K562 (cell line): Measurements from ENCODE around the gene ADARB2. TPM values are rescaled to one million over a fixed set of nuclear protein-coding genes. Genes with fewer than 3 reads are reported as not detected.

Experiments used
- ATAC-seq: fragments of 200-7000 bp; cut with Tn5 transposase; 3 replicates; pipeline ENCODE4 v1.9.1; 2020; ENCODE audit warnings: moderate library complexity
- BruUV-seq: library from RNA; stranded (reverse); fragments of 400-500 nt; replicated peaks from 2 replicates; lab custom pipeline; 2021; lab: Mats Ljungman, UMichigan
- CTCF ChIA-PET: fragments of 300-600 bp; formaldehyde crosslinking; extraction: SDS; loops from one replicate; lab custom pipeline; 2021; ENCODE audit warnings: low intra/inter-chr PET ratio; lab: Yijun Ruan, JAX
- POLR2A ChIA-PET: fragments of 300-600, 350-650 bp; sonication (Branson Sonifier 250); formaldehyde crosslinking; extraction: SDS; loops from one replicate; lab custom pipeline; 2021; ENCODE audit warnings: antibody characterized with exemption, inconsistent platforms; lab: Yijun Ruan, JAX
- DNase-seq, 4 experiments: peaks; one replicate each; pipeline versions ENCODE4 v3.0.0 to v3.0.0-alpha.2; 2011 to 2018; ENCODE audit warnings: low spot score in 3 of 4, mixed read lengths in 3 of 4; ENCODE audit errors: extremely low read depth in 1 of 4
- FAIRE-seq: peaks from 2 replicates; lab custom pipeline; 2011; peaks lifted over from hg19 to GRCh38; lab: Jason Lieb, UNC
- H2AFZ ChIP-seq: 2 replicates; pipeline ENCODE4 v1.6.0; 2011; ENCODE audit warnings: low read depth, low read length, control low read depth, inconsistent platforms
- H3K27ac ChIP-seq: fragments of 200-600 bp; 3 replicates; pipeline ENCODE4 v1.8.0; 2011; ENCODE audit warnings: low read depth, mild to moderate bottlenecking, control low read depth, inconsistent platforms, low read length, moderate library complexity, mixed read lengths; ENCODE audit errors: extremely low read depth
- H3K27me3 ChIP-seq, 2 experiments: fragments of 300-600 bp in 1 of 2; 2 replicates in 1 of 2; 3 replicates in 1 of 2; pipeline versions ENCODE4 v1.6.0 to v1.8.0; 2011; ENCODE audit warnings: inconsistent platforms in 2 of 2, low read length in 2 of 2, mild to moderate bottlenecking in 1 of 2, mixed read lengths in 1 of 2, moderate library complexity in 1 of 2; ENCODE audit not compliant: control insufficient read depth in 2 of 2, insufficient read depth in 2 of 2
- H3K36me3 ChIP-seq: fragments of 300-600 bp; 3 replicates; pipeline ENCODE4 v1.8.0; 2011; ENCODE audit warnings: mild to moderate bottlenecking, low read length, inconsistent platforms; ENCODE audit not compliant: control insufficient read depth, insufficient read depth
- H3K4me1 ChIP-seq, 2 experiments: fragments of 200-600 bp in 1 of 2; replicated peaks in 1 of 2; 2 replicates in 1 of 2; 3 replicates in 1 of 2; pipeline versions ENCODE4 v1.5.1 to v1.8.0; 2011; ENCODE audit warnings: inconsistent platforms in 2 of 2, low read length in 2 of 2, mild to moderate bottlenecking in 1 of 2, mixed read lengths in 1 of 2, moderate library complexity in 1 of 2; ENCODE audit not compliant: control insufficient read depth in 2 of 2, insufficient read depth in 2 of 2
- H3K4me2 ChIP-seq: 2 replicates; pipeline ENCODE4 v1.6.1; 2011; ENCODE audit warnings: low read length, control low read depth, inconsistent platforms, mixed read lengths; ENCODE audit not compliant: insufficient read depth
- H3K4me3 ChIP-seq: fragments of 200-600 bp; sonication (generic), shearing (Covaris generic); 2 replicates; pipeline ENCODE4 v1.5.1; 2016; ENCODE audit warnings: control low read depth, inconsistent platforms
- H3K79me2 ChIP-seq: fragments of 200-600 bp; 3 replicates; pipeline ENCODE4 v1.8.0; 2011; ENCODE audit warnings: low read length, inconsistent platforms; ENCODE audit not compliant: control insufficient read depth, insufficient read depth
- H3K9ac ChIP-seq, 2 experiments: 2 replicates each; pipeline versions ENCODE4 v1.6.0 to v1.6.1; 2011; ENCODE audit warnings: low read depth in 2 of 2, low read length in 2 of 2, control low read depth in 1 of 2, inconsistent platforms in 1 of 2, mild to moderate bottlenecking in 1 of 2, mixed read lengths in 1 of 2; ENCODE audit not compliant: insufficient read depth in 1 of 2
- H3K9me1 ChIP-seq: one replicate; pipeline ENCODE4 v1.6.0; 2011; ENCODE audit warnings: inconsistent platforms, mild to moderate bottlenecking, low read length, moderate library complexity; ENCODE audit not compliant: control insufficient read depth, insufficient read depth
- H3K9me3 ChIP-seq: replicated peaks from 2 replicates; pipeline ENCODE4 v1.5.1; 2011; ENCODE audit warnings: low read depth, low read length, inconsistent platforms; ENCODE audit not compliant: control insufficient read depth, insufficient read depth
- H4K20me1 ChIP-seq: replicated peaks from 2 replicates; pipeline ENCODE4 v1.6.1; 2011; ENCODE audit warnings: low read length, inconsistent platforms, mixed read lengths; ENCODE audit not compliant: control insufficient read depth, insufficient read depth
- CXXC5 ChIP-seq: fragments of 250-450 bp; sonication (Bioruptor Pico); IDR thresholded peaks from 2 replicates; pipeline ENCODE4 v1.8.0; 2022; ENCODE audit warnings: inconsistent platforms, mild to moderate bottlenecking, moderate library complexity
- ESRRA ChIP-seq: fragments of 450-650 bp; IDR thresholded peaks from 2 replicates; pipeline ENCODE4 v1.6.1; 2014; ENCODE audit warnings: low read depth, mild to moderate bottlenecking, moderate library complexity, borderline replicate concordance
- HEY1 ChIP-seq: fragments of 250-450 bp; sonication (Bioruptor Pico); IDR thresholded peaks from 2 replicates; pipeline ENCODE4 v1.5.0; 2020; ENCODE audit warnings: mild to moderate bottlenecking, moderate library complexity, borderline replicate concordance
- MTA3 ChIP-seq: fragments of 450-650 bp; formaldehyde crosslinking; IDR thresholded peaks from 2 replicates; pipeline ENCODE4 v1.6.1; 2017; ENCODE audit warnings: mild to moderate bottlenecking, borderline replicate concordance
- NCOA4 ChIP-seq: fragments of 450-650 bp; IDR thresholded peaks from 2 replicates; pipeline ENCODE4 v1.6.1; 2018; ENCODE audit warnings: mild to moderate bottlenecking; ENCODE audit not compliant: partially characterized antibody
- ZNF764 ChIP-seq: fragments of 250-450 bp; sonication (Bioruptor Pico); IDR thresholded peaks from 2 replicates; pipeline ENCODE4 v1.4.0; 2020; ENCODE audit warnings: low read depth, mild to moderate bottlenecking, moderate library complexity
- WGBS: fragments of 100-300 bp; shearing (Covaris generic); methylation state at CpG from one replicate; pipeline ENCODE4 v1.1.6; 2016; ENCODE audit warnings: low coverage, mixed read lengths; ENCODE audit not compliant: insufficient coverage; ENCODE audit errors: missing lambda C conversion rate; 5-methylcytosine and 5-hydroxymethylcytosine counted together
- in situ Hi-C: fragments of 300-500 bp; cut with MboI; formaldehyde crosslinking; loops from 4 replicates; pipeline ENCODE4 v1.15.0; 2018; ENCODE audit warnings: inconsistent platforms, mixed read lengths
- intact Hi-C: fragments of 100-400 bp; cut with micrococcal nuclease; formaldehyde crosslinking; loops from 2 replicates; pipeline ENCODE4 v1.14.2; 2022
- polyA plus RNA-seq, 8 experiments: library from polyadenylated mRNA; depleted of rRNA in 4 of 8; stranded (reverse) in 5 of 8; unstranded in 3 of 8; fragments of >200 nt; fragmentation: Nextera tagmentation in 2 of 8; fragmentation: Illumina TruSeq in 1 of 8; extraction: Ambion mirVana in 2 of 8; extraction: Trizol in 1 of 8; gene quantifications; 2 replicates each; pipeline versions ENCODE4 v1.2.1 to v1.2.3, GENCODE V29; 2011 to 2014; ENCODE audit warnings: inconsistent platforms in 1 of 8, missing spikeins in 1 of 8
- total RNA-seq, 7 experiments: library from RNA; depleted of rRNA in 6 of 7; stranded (reverse); fragments of >200 nt in 6 of 7; fragmentation: Illumina TruSeq in 2 of 7; extraction: Trizol in 2 of 7; gene quantifications; 2 replicates each; pipeline versions ENCODE4 v1.2.1 to v1.2.3, GENCODE V29; 2011 to 2021; ENCODE audit warnings: low replicate concordance in 1 of 7
- TF ChIP-seq, protein P1 (sequence below): fragments of 250-450 bp; sonication (Bioruptor Pico); IDR thresholded peaks from 2 replicates; pipeline ENCODE4 v1.4.0; 2020; ENCODE audit warnings: borderline replicate concordance

ADARB2 gene
- total and polyA plus RNA-seq, 9 of the 15 experiments (the other 6 are each of a cell fraction or from before 2014, with no cell fraction given): not detected

DNA sequence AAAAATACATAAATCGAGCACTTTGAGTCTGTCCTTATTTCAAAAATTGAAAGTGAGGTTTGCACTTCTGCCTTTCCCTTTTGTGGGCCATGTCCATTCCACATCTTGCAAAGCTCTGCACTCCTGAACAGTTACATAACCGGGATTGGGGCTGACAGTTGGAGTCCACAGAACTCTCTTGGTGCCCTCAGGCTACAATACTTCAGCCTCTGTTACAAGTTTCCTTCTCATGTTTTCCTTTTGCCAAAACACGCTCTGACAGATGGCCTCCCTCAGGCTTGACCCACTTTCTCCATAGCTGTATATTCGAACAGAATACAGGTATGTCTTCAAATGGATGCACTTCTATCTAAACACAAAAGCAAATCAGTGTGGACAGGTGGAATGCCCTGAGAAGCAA lies 345.2 kb downstream of the ADARB2 start:
- ChIA-PET POLR2A (interaction anchor here (0.8 to 1.5 kb wide), 2 partner anchors 11 to 26 kb away, joined by 3 to 9 read pairs; no protein-coding TSS in a partner anchor), CTCF (no interaction called here)
- Histone ChIP-seq H3K4me3 (no peak overlapping the region), H3K36me3 (no peaks in the 10 kb centered on the region), H3K9ac (no peak overlapping the region), H3K27ac (no peak overlapping the region), H3K4me1 (no peaks in the 10 kb centered on the region), H2AFZ (no peak overlapping the region), H3K27me3 (peaks cover 10 to 31% of the 10 kb centered on the region in 2 experiments; a peak in 4 of 5 replicates), H3K9me1 (no peaks in the 10 kb centered on the region), H4K20me1 (no peaks in the 10 kb centered on the region; the same call in 1 of the 2 replicates), H3K9me3 (no peaks in the 10 kb centered on the region), H3K79me2 (no peaks in the 10 kb centered on the region), H3K4me2 (no peak overlapping the region)
- BruUV-seq: no TSS peak
- intact Hi-C loops (no loop called here), in situ Hi-C loops (no loop called here)
- no peak for TF ChIP-seq HEY1 (CRISPR knock-in tag)
- no peak for TF ChIP-seq CXXC5 (CRISPR knock-in tag)
- TF ChIP-seq ESRRA: no peak
- TF ChIP-seq MTA3: no peak
- TF ChIP-seq ZNF764 (CRISPR knock-in tag): no peak
- TF ChIP-seq, protein P1, sequence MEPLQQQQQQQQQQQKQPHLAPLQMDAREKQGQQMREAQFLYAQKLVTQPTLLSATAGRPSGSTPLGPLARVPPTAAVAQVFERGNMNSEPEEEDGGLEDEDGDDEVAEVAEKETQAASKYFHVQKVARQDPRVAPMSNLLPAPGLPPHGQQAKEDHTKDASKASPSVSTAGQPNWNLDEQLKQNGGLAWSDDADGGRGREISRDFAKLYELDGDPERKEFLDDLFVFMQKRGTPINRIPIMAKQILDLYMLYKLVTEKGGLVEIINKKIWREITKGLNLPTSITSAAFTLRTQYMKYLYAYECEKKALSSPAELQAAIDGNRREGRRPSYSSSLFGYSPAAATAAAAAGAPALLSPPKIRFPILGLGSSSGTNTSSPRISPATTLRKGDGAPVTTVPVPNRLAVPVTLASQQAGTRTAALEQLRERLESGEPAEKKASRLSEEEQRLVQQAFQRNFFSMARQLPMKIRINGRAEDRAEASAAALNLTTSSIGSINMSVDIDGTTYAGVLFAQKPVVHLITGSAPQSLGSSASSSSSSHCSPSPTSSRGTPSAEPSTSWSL (CRISPR knock-in tag): no peak
- TF ChIP-seq NCOA4: no peak
- no peak for DNase-seq
- whole genome bisulfite sequencing: 2% methylated on average over 4 of the region's 4 CpGs
- FAIRE-seq: no peak
- no peak for ATAC-seq
